Spleen (tissue), 11 donors: ENCODE results near the gene RASSF4. TPM values are rescaled to one million over a fixed set of nuclear protein-coding genes. Genes with fewer than 3 reads are reported as not detected.

Source experiments
- DNase-seq: peaks from one replicate; pipeline ENCODE4 v3.0.0-alpha.2; 2020
- H3K27ac ChIP-seq, 8 donors: fragments of 200-600 bp; sonication (generic) in 7 of 8; 1 replicate in 4 of 8; 2 replicates in 4 of 8; pipeline versions ENCODE4 v1.5.0 to v1.8.0; 2016 to 2021; ENCODE audit warnings: inconsistent platforms in 4 of 8, mild to moderate bottlenecking in 4 of 8, moderate library complexity in 1 of 8
- H3K27me3 ChIP-seq, 7 donors: fragments of 200-600 bp; sonication (generic) in 6 of 7; replicated peaks in 1 of 7; 1 replicate in 4 of 7; 2 replicates in 3 of 7; pipeline versions ENCODE4 v1.5.0 to v1.8.0; 2016 to 2021; ENCODE audit warnings: inconsistent platforms in 3 of 7, mild to moderate bottlenecking in 1 of 7
- H3K36me3 ChIP-seq, 6 donors: fragments of 200-600 bp; sonication (generic) in 5 of 6; 1 replicate in 4 of 6; 2 replicates in 2 of 6; pipeline versions ENCODE4 v1.5.0 to v1.8.0; 2016 to 2021; ENCODE audit warnings: inconsistent platforms in 2 of 6
- H3K4me1 ChIP-seq, 6 donors: fragments of 200-600 bp; sonication (generic) in 5 of 6; 1 replicate in 3 of 6; 2 replicates in 3 of 6; pipeline versions ENCODE4 v1.5.0 to v1.8.0; 2016 to 2021; ENCODE audit warnings: inconsistent platforms in 3 of 6
- H3K4me3 ChIP-seq, 8 donors: fragments of 200-600 bp; sonication (generic) in 7 of 8; 1 replicate in 4 of 8; 2 replicates in 4 of 8; pipeline versions ENCODE4 v1.5.0 to v1.8.0; 2016 to 2021; ENCODE audit warnings: inconsistent platforms in 4 of 8, mild to moderate bottlenecking in 4 of 8, moderate library complexity in 2 of 8
- H3K9me3 ChIP-seq, 8 donors: fragments of 200-600 bp; sonication (generic) in 7 of 8; 1 replicate in 4 of 8; 2 replicates in 4 of 8; pipeline versions ENCODE4 v1.5.0 to v1.8.0; 2016 to 2021; ENCODE audit warnings: inconsistent platforms in 4 of 8
- CTCF ChIP-seq, 11 experiments: fragments of 200-600 bp in 7 of 11; fragments of 450-650 bp in 4 of 11; sonication (generic) in 4 of 11; IDR thresholded peaks in 8 of 11; conservative IDR thresholded peaks in 3 of 11; 1 replicate in 7 of 11; 2 replicates in 4 of 11; pipeline versions ENCODE4 v1.4.0 to v1.8.0; 2016 to 2021; ENCODE audit warnings: antibody characterized with exemption in 11 of 11, inconsistent platforms in 4 of 11, mild to moderate bottlenecking in 1 of 11
- POLR2A ChIP-seq, 3 donors: fragments of 450-650 bp; IDR thresholded peaks; one replicate each; pipeline ENCODE4 v1.5.1; 2017; ENCODE audit warnings: antibody characterized with exemption in 3 of 3, mild to moderate bottlenecking in 1 of 3
- POLR2AphosphoS5 ChIP-seq, 3 donors: sonication (generic); formaldehyde crosslinking; IDR thresholded peaks; one replicate each; pipeline ENCODE4 v1.5.1; 2017; ENCODE audit warnings: antibody characterized with exemption in 3 of 3
- WGBS, 5 donors: extraction: QIAGEN DNeasy Blood & Tissue Kit in 3 of 5; methylation state at CpG; one replicate each; pipeline versions ENCODE4 v1.1.5 to v1.1.7; 2013 to 2018; 5-methylcytosine and 5-hydroxymethylcytosine counted together
- intact Hi-C: fragments of 100-400 bp; cut with DNase I; formaldehyde crosslinking; loops from one replicate; pipeline ENCODE4 v1.15.0; 2023; ENCODE audit warnings: low total_unique reads
- polyA plus RNA-seq, 3 donors: library from polyadenylated mRNA; stranded (reverse); fragments of 200-250 nt; gene quantifications; one replicate each; pipeline ENCODE4 v1.2.1, GENCODE V29; 2013
- total RNA-seq, 7 donors: library from RNA; depleted of rRNA in 3 of 7; stranded (reverse); fragments of >200 nt in 3 of 7; fragmentation: NEBNext Ultra II Directional in 4 of 7; extraction: Animal tissue kit (Norgen Biotek cat#: 25700) in 4 of 7; gene quantifications; one replicate each; pipeline versions ENCODE4 v1.1.0 to v1.2.1, GENCODE V29; 2016 to 2021
- donor health status: healthy with polysubstance abuse.
- donor health status: DM: no; HTN: no; CAD: no; lungs with moderate emphysema.
- donor health status: DM: no; HTN: no; CAD: no.
- donor health status: Bipolar disorder and iron deficiency.
- donor health status: healthy.
- donor health status: DM: no; HTN: no; CAD: no.
- donor health status: DM: yes; HTN: yes; CAD: no.

The RASSF4 gene
- total and polyA plus RNA-seq, 10 donors: 36.7 to 96.2 (median 73.5) TPM

- Histone ChIP-seq H3K27me3 (no peaks in the 10 kb centered on the region), H3K36me3 (peaks cover 0 to 88% (median 11%) of the 10 kb centered on the region in 6 donors), H3K27ac (no peak overlapping the region), H3K4me3 (no peak overlapping the region), H3K4me1 (peaks cover 0 to 19% (median 15%) of the 10 kb centered on the region in 6 donors), H3K9me3 (no peaks in the 10 kb centered on the region)
- intact Hi-C loops: no loop called here
- DNase-seq: no peak
- whole genome bisulfite sequencing, 5 donors: 80 to 89% (median 85%) methylated on average over 3 to 9 of the region's 9 CpGs
- TF ChIP-seq POLR2A (IDR thresholded peaks at IDR 0.05): no peak
- TF ChIP-seq CTCF (IDR thresholded peaks at IDR 0.05 in 8 of 11, conservative IDR thresholded peaks at IDR 0.05 in 3 of 11): no peak
- TF ChIP-seq POLR2AphosphoS5 (IDR thresholded peaks at IDR 0.05): no peak
These were observed 25.6 kb downstream of the RASSF4 start for GRCh38 chr10:44985175-44985681.

GRCh38 chr10:44986179-44986578, 26.6 kb downstream of the RASSF4 start:
- 94 to 98% (median 97%) methylated on average over 3 of the region's 3 CpGs for WGBS, 5 donors
- Histone ChIP-seq H3K4me3 (no peak overlapping the region), H3K9me3 (no peaks in the 10 kb centered on the region), H3K27ac (no peak overlapping the region), H3K27me3 (no peaks in the 10 kb centered on the region), H3K36me3 (peaks cover 0 to 93% (median 11%) of the 10 kb centered on the region in 6 donors), H3K4me1 (peaks cover 0 to 10% (median 6%) of the 10 kb centered on the region in 6 donors)
- TF ChIP-seq POLR2AphosphoS5 (IDR thresholded peaks at IDR 0.05) (no peak), POLR2A (IDR thresholded peaks at IDR 0.05) (no peak), CTCF (IDR thresholded peaks at IDR 0.05 in 8 of 11, conservative IDR thresholded peaks at IDR 0.05 in 3 of 11) (no peak)
- no peak for DNase-seq
- intact Hi-C loops: no loop called here

- Histone ChIP-seq H3K27ac (no peak overlapping the region), H3K36me3 (peaks cover 0 to 98% (median 11%) of the 10 kb centered on the region in 6 donors), H3K27me3 (no peaks in the 10 kb centered on the region), H3K4me3 (no peak overlapping the region), H3K9me3 (no peaks in the 10 kb centered on the region), H3K4me1 (peaks cover 0 to 5% (median 2%) of the 10 kb centered on the region in 6 donors)
- DNase-seq: no peak
- TF ChIP-seq POLR2A (IDR thresholded peaks at IDR 0.05) (no peak), CTCF (IDR thresholded peaks at IDR 0.05 in 8 of 11, conservative IDR thresholded peaks at IDR 0.05 in 3 of 11) (no peak), POLR2AphosphoS5 (IDR thresholded peaks at IDR 0.05) (no peak)
- intact Hi-C loops: no loop called here
- WGBS, 5 donors: 50 to 66% (median 57%) methylated on average over 3 of the region's 3 CpGs
These were observed 27.1 kb downstream of the RASSF4 start for GRCh38 chr10:44986670-44987069.

GRCh38 chr10:44988957-44989585, 29.5 kb downstream of the RASSF4 start:
- no peak overlapping the region for H3K27ac ChIP-seq
- no peak for TF ChIP-seq POLR2AphosphoS5 (IDR thresholded peaks at IDR 0.05)
- no peak for TF ChIP-seq POLR2A (IDR thresholded peaks at IDR 0.05)
- no peak for TF ChIP-seq CTCF (IDR thresholded peaks at IDR 0.05 in 8 of 11, conservative IDR thresholded peaks at IDR 0.05 in 3 of 11)
- no peak overlapping the region for H3K4me3 ChIP-seq
- H3K27me3 ChIP-seq: no peaks in the 10 kb centered on the region
- no peaks in the 10 kb centered on the region for H3K9me3 ChIP-seq
- 85 to 90% (median 88%) methylated on average over 10 of the region's 10 CpGs for WGBS, 5 donors
- intact Hi-C loops: no loop called here
- DNase-seq: peak; percentile 27
- peaks cover 0 to 6% (median 0%) of the 10 kb centered on the region in 6 donors for H3K4me1 ChIP-seq
- H3K36me3 ChIP-seq: peaks cover 0 to 97% (median 12%) of the 10 kb centered on the region in 6 donors
